Smooth muscle cell (in vitro differentiated cells): Measurements from ENCODE around the gene RALA. TPM values are rescaled to one million over a fixed set of nuclear protein-coding genes. Genes with fewer than 3 reads are reported as not detected.

ENCODE experiments used
- DNase-seq: peaks from one replicate; lab custom pipeline; 2025; ENCODE audit not compliant: unreplicated experiment; lab: John Stamatoyannopoulos, UW
- H2AFZ ChIP-seq: fragments of 200-600 bp; sonication (generic); 2 replicates; pipeline ENCODE4 v1.6.0; 2016; ENCODE audit warnings: antibody characterized with exemption, low read depth, mild to moderate bottlenecking
- H3F3A ChIP-seq: fragments of 200-600 bp; sonication (generic); 2 replicates; pipeline ENCODE4 v1.6.0; 2017; ENCODE audit warnings: antibody characterized with exemption, low read depth
- H3K27ac ChIP-seq: fragments of 200-600 bp; sonication (generic); 2 replicates; pipeline ENCODE4 v1.5.1; 2016; ENCODE audit warnings: low read depth, mild to moderate bottlenecking
- H3K27me3 ChIP-seq: fragments of 200-600 bp; sonication (generic); 2 replicates; pipeline ENCODE4 v1.6.1; 2016; ENCODE audit warnings: low read depth, mild to moderate bottlenecking
- H3K36me3 ChIP-seq: fragments of 200-600 bp; sonication (generic); 2 replicates; pipeline ENCODE4 v1.5.1; 2016; ENCODE audit warnings: low read depth
- H3K4me1 ChIP-seq: fragments of 200-600 bp; sonication (generic); 2 replicates; pipeline ENCODE4 v1.5.1; 2016; ENCODE audit warnings: low read depth
- H3K4me2 ChIP-seq: fragments of 200-600 bp; sonication (generic); 2 replicates; pipeline ENCODE4 v1.6.0; 2016; ENCODE audit warnings: mild to moderate bottlenecking
- H3K4me3 ChIP-seq: fragments of 200-600 bp; sonication (generic); 2 replicates; pipeline ENCODE4 v1.5.1; 2016; ENCODE audit warnings: mild to moderate bottlenecking
- H3K79me2 ChIP-seq: fragments of 200-600 bp; sonication (generic); 2 replicates; pipeline ENCODE4 v1.6.0; 2016; ENCODE audit warnings: low read depth, mild to moderate bottlenecking
- H3K9ac ChIP-seq: fragments of 200-600 bp; sonication (generic); 2 replicates; pipeline ENCODE4 v1.6.0; 2016; ENCODE audit warnings: low read depth
- H3K9me3 ChIP-seq: fragments of 200-600 bp; sonication (generic); replicated peaks from 2 replicates; pipeline ENCODE4 v1.5.1; 2016; ENCODE audit warnings: low read depth
- H4K20me1 ChIP-seq: fragments of 200-600 bp; sonication (generic); 2 replicates; pipeline ENCODE4 v1.6.0; 2016; ENCODE audit warnings: low read depth
- CTCF ChIP-seq: fragments of 200-600 bp; sonication (generic); IDR thresholded peaks from 2 replicates; pipeline ENCODE4 v1.5.1; 2017; ENCODE audit warnings: borderline replicate concordance, mild to moderate bottlenecking, antibody characterized with exemption; ENCODE audit not compliant: insufficient read depth, poor library complexity, severe bottlenecking
- WGBS: methylation state at CpG from one replicate; pipeline ENCODE4 v1.1.7; 2016; ENCODE audit warnings: low lambda C conversion rate; 5-methylcytosine and 5-hydroxymethylcytosine counted together
- polyA plus RNA-seq: library from polyadenylated mRNA; unstranded; fragments of >200 nt; fragmentation: Nextera tagmentation; extraction: Ambion mirVana; gene quantifications from 2 replicates; pipeline ENCODE4 v1.2.1, GENCODE V29; 2016
- total RNA-seq: library from RNA; depleted of rRNA; stranded (reverse); fragments of >200 nt; gene quantifications from 2 replicates; pipeline ENCODE4 v1.2.3, GENCODE V29; 2014

Gene RALA
- total and polyA plus RNA-seq, 2 experiments from 2014 or later, result 19.5 to 42.8 TPM

GRCh38 chr7:39721345-39721744 is 98.0 kb downstream of the RALA start:
- no peak for TF ChIP-seq CTCF
- H3K27ac ChIP-seq, result no peak overlapping the region
- no peaks in the 10 kb centered on the region for H3K36me3 ChIP-seq

GRCh38 chr7:39721919-39722597 is 98.7 kb downstream of the RALA start:
- 89% methylated on average over 17 of the region's 17 CpGs for WGBS
- no peaks in the 10 kb centered on the region for H3K79me2 ChIP-seq
- H3K9ac ChIP-seq, result no peak overlapping the region
- no peaks in the 10 kb centered on the region for H3K36me3 ChIP-seq
- H3K4me1 ChIP-seq, result no peaks in the 10 kb centered on the region
- no peaks in the 10 kb centered on the region for H3K9me3 ChIP-seq
- no peak overlapping the region for H3K4me3 ChIP-seq
- H3K4me2 ChIP-seq, result no peak overlapping the region
- H2AFZ ChIP-seq, result no peak overlapping the region
- no peak for DNase-seq
- TF ChIP-seq CTCF, result no peak
- no peaks in the 10 kb centered on the region for H3K27me3 ChIP-seq
- no peaks in the 10 kb centered on the region for H3F3A ChIP-seq
- no peak overlapping the region for H3K27ac ChIP-seq
- no peaks in the 10 kb centered on the region for H4K20me1 ChIP-seq

More at GRCh38 chr7:39721345-39721744, 98.0 kb downstream of the RALA start:
- Histone ChIP-seq H3F3A (no peaks in the 10 kb centered on the region), H4K20me1 (no peaks in the 10 kb centered on the region), H3K4me1 (no peaks in the 10 kb centered on the region), H2AFZ (no peak overlapping the region), H3K9ac (no peak overlapping the region), H3K4me3 (no peak overlapping the region), H3K9me3 (no peaks in the 10 kb centered on the region), H3K79me2 (no peaks in the 10 kb centered on the region), H3K4me2 (peak overlapping the region; percentile 28), H3K27me3 (no peaks in the 10 kb centered on the region)
- DNase-seq, result no peak
- 89% methylated on average over 3 of the region's 3 CpGs for WGBS

GRCh38 chr7:39727231-39728012 is 104.0 kb downstream of the RALA start:
- DNase-seq, result no peak
- no peaks in the 10 kb centered on the region for H4K20me1 ChIP-seq
- TF ChIP-seq CTCF, result no peak
- no peak overlapping the region for H2AFZ ChIP-seq
- H3K9ac ChIP-seq, result no peak overlapping the region
- no peak overlapping the region for H3K4me3 ChIP-seq
- H3K4me2 ChIP-seq, result no peak overlapping the region
- no peaks in the 10 kb centered on the region for H3K9me3 ChIP-seq
- WGBS, result 97% methylated on average over 3 of the region's 3 CpGs
- H3K4me1 ChIP-seq, result no peaks in the 10 kb centered on the region
- H3F3A ChIP-seq, result no peaks in the 10 kb centered on the region
- H3K79me2 ChIP-seq, result no peaks in the 10 kb centered on the region
- no peaks in the 10 kb centered on the region for H3K27me3 ChIP-seq
- no peaks in the 10 kb centered on the region for H3K36me3 ChIP-seq
- H3K27ac ChIP-seq, result no peak overlapping the region
